Stomach (tissue), 9 donors: ENCODE data around the gene P2RX3. TPM values are rescaled to one million over a fixed set of nuclear protein-coding genes. Genes with fewer than 3 reads are reported as not detected.

Experiments
- DNase-seq, 2 donors: peaks; one replicate each; pipeline versions ENCODE4 v3.0.0 to v3.0.0-alpha.2; 2013 to 2019
- H3K27ac ChIP-seq, 5 donors: fragments of 200-600 bp in 4 of 5; sonication (generic) in 4 of 5; one replicate each; pipeline ENCODE4 v1.5.1; 2013 to 2019; ENCODE audit warnings: mild to moderate bottlenecking in 1 of 5, moderate library complexity in 1 of 5
- H3K27me3 ChIP-seq, 3 donors: fragments of 200-600 bp; sonication (generic); one replicate each; pipeline ENCODE4 v1.5.1; 2017 to 2019; ENCODE audit warnings: mixed run types in 1 of 3
- H3K36me3 ChIP-seq, 4 donors: fragments of 200-600 bp; sonication (generic); 1 replicate in 3 of 4; 2 replicates in 1 of 4; pipeline ENCODE4 v1.5.1; 2016 to 2019
- H3K4me1 ChIP-seq, 4 donors: fragments of 200-600 bp; sonication (generic); one replicate each; pipeline ENCODE4 v1.5.1; 2016 to 2019
- H3K4me3 ChIP-seq, 4 donors: fragments of 200-600 bp; sonication (generic) in 3 of 4; one replicate each; pipeline ENCODE4 v1.5.1; 2016 to 2019; ENCODE audit warnings: mild to moderate bottlenecking in 1 of 4
- H3K9me3 ChIP-seq, 4 donors: fragments of 200-600 bp; sonication (generic); one replicate each; pipeline ENCODE4 v1.5.1; 2016 to 2019
- EP300 ChIP-seq: sonication (generic); formaldehyde crosslinking; IDR thresholded peaks from one replicate; pipeline ENCODE4 v1.6.1; 2017; ENCODE audit warnings: antibody characterized with exemption
- POLR2A ChIP-seq, 4 donors: fragments of 450-650 bp; IDR thresholded peaks; one replicate each; pipeline ENCODE4 v1.6.1; 2016; ENCODE audit warnings: antibody characterized with exemption in 4 of 4, control low read depth in 2 of 4, mild to moderate bottlenecking in 1 of 4, moderate library complexity in 1 of 4
- POLR2AphosphoS5 ChIP-seq, 3 donors: sonication (generic); formaldehyde crosslinking; IDR thresholded peaks; one replicate each; pipeline ENCODE4 v1.6.1; 2016; ENCODE audit warnings: antibody characterized with exemption in 3 of 3
- WGBS, 5 donors: extraction: QIAGEN DNeasy Blood & Tissue Kit in 3 of 5; methylation state at CpG; one replicate each; pipeline versions ENCODE4 v1.1.5 to v1.1.7; 2013 to 2018; 5-methylcytosine and 5-hydroxymethylcytosine counted together
- intact Hi-C: fragments of 100-400 bp; cut with DNase I; formaldehyde crosslinking; loops from one replicate; pipeline ENCODE4 v1.15.1; 2023; ENCODE audit warnings: low total_unique reads
- polyA plus RNA-seq, 3 donors: library from polyadenylated mRNA; stranded (reverse); fragments of 200-250 nt; gene quantifications; one replicate each; pipeline ENCODE4 v1.2.3, GENCODE V29; 2013
- total RNA-seq, 5 donors: library from RNA; depleted of rRNA; stranded (reverse); fragments of >200 nt; gene quantifications; one replicate each; pipeline versions ENCODE4 v1.1.0 to v1.2.3, GENCODE V29; 2014 to 2016
- TF ChIP-seq, protein P1 (sequence below), 7 experiments: fragments of 450-650 bp in 4 of 7; fragments of 200-600 bp in 3 of 7; sonication (generic) in 3 of 7; IDR thresholded peaks; one replicate each; pipeline ENCODE4 v1.5.1; 2016 to 2019; ENCODE audit warnings: antibody characterized with exemption in 7 of 7, control low read depth in 2 of 7, mild to moderate bottlenecking in 1 of 7
- donor health status: healthy with polysubstance abuse.
- donor health status: Bipolar disorder and iron deficiency.
- donor health status: healthy.

The P2RX3 gene
- total and polyA plus RNA-seq, 8 donors = 0.18 to 1.7 TPM; not detected in 6

DNA sequence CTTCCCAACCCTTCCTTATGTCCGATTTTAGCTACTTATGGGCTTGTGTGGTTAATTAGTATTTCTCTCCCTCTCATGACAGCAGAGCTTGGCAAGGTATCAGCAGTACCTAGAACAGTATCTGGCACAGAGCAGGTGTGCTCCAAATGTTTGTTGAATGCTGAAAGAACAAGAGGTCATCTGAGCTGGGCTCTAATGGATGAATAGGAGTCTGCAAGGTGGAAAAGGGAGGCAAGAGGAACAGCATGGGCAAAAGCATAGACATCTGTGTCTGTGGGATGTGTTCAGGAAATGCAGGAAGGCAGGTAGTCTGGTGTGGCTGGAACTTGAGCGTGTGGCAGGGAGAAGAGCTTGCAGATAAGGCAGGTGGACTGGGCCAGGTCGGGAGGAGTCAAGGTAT is 23.8 kb downstream of the P2RX3 start:
- intact Hi-C loops = no loop called here
- 76 to 89% (median 83%) methylated on average over 3 of the region's 3 CpGs for WGBS, 5 donors

DNA sequence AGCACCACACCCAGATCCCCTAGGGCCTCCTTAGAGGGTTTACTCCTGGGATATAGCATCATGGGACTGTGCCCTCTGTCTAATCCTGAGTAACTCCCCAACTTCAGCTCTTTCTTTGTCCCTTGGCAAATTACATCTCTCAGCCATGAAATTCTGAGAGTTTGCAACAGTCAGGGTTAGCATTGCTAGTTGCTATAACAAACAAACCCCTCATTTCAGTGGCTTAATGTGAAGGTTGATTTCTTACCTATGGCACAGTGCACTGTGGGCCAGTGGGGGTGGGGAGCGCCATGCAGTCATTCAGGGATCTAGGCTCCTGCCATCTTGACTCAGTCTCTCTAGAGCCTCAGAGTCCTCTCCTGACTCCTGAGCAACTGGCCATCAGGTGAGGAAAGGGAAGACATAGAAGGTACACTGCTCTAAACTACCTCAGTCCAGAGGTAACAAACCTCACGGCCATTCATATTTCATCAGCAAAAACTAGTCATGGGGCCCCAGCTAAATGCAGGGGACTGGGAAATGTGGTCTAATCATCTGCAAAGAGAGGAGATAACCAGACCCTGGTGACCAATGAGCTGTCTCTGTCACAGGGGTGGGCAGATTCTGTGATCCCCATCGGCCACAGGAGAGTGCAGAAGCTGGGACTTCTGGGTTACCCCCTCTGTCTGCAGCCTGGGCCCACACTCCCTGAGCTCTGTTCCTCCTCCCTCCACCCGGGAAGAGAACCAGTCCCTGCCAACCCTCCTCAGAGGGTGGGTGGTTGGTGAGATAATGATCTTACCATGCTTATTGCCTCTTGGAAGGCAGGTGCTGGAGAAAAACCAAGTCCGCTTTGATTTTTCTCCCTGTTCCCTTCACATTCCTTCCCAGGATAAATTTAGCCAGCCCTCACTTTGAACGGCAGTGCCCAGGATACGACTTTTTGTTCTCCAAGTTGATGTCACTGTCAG is 25.3 kb downstream of the P2RX3 start:
- Histone ChIP-seq H3K4me1 (peaks cover 0 to 2% (median 0%) of the 10 kb centered on the region in 4 donors), H3K27ac (no peak overlapping the region), H3K4me3 (no peak overlapping the region), H3K9me3 (no peaks in the 10 kb centered on the region), H3K27me3 (no peaks in the 10 kb centered on the region), H3K36me3 (no peaks in the 10 kb centered on the region)
- intact Hi-C loops = no loop called here
- TF ChIP-seq, protein P1, sequence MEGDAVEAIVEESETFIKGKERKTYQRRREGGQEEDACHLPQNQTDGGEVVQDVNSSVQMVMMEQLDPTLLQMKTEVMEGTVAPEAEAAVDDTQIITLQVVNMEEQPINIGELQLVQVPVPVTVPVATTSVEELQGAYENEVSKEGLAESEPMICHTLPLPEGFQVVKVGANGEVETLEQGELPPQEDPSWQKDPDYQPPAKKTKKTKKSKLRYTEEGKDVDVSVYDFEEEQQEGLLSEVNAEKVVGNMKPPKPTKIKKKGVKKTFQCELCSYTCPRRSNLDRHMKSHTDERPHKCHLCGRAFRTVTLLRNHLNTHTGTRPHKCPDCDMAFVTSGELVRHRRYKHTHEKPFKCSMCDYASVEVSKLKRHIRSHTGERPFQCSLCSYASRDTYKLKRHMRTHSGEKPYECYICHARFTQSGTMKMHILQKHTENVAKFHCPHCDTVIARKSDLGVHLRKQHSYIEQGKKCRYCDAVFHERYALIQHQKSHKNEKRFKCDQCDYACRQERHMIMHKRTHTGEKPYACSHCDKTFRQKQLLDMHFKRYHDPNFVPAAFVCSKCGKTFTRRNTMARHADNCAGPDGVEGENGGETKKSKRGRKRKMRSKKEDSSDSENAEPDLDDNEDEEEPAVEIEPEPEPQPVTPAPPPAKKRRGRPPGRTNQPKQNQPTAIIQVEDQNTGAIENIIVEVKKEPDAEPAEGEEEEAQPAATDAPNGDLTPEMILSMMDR (IDR thresholded peaks at IDR 0.05) = no peak
- DNase-seq = no peak
- WGBS, 5 donors = 61 to 74% (median 65%) methylated on average over 7 of the region's 7 CpGs

More for the DNA sequence above, 23.8 kb downstream of the P2RX3 start:
- H3K27me3 ChIP-seq = no peaks in the 10 kb centered on the region
- no peak for DNase-seq
- no peaks in the 10 kb centered on the region for H3K36me3 ChIP-seq
- H3K27ac ChIP-seq = no peak overlapping the region
- H3K4me1 ChIP-seq = peaks cover 0 to 14% (median 5%) of the 10 kb centered on the region in 4 donors
- TF ChIP-seq POLR2A (IDR thresholded peaks at IDR 0.05) (no peak), POLR2AphosphoS5 (IDR thresholded peaks at IDR 0.05) (no peak), EP300 (no peak)
- TF ChIP-seq, protein P1 (IDR thresholded peaks at IDR 0.05) = no peak
- H3K4me3 ChIP-seq = no peak overlapping the region
- no peaks in the 10 kb centered on the region for H3K9me3 ChIP-seq

DNA sequence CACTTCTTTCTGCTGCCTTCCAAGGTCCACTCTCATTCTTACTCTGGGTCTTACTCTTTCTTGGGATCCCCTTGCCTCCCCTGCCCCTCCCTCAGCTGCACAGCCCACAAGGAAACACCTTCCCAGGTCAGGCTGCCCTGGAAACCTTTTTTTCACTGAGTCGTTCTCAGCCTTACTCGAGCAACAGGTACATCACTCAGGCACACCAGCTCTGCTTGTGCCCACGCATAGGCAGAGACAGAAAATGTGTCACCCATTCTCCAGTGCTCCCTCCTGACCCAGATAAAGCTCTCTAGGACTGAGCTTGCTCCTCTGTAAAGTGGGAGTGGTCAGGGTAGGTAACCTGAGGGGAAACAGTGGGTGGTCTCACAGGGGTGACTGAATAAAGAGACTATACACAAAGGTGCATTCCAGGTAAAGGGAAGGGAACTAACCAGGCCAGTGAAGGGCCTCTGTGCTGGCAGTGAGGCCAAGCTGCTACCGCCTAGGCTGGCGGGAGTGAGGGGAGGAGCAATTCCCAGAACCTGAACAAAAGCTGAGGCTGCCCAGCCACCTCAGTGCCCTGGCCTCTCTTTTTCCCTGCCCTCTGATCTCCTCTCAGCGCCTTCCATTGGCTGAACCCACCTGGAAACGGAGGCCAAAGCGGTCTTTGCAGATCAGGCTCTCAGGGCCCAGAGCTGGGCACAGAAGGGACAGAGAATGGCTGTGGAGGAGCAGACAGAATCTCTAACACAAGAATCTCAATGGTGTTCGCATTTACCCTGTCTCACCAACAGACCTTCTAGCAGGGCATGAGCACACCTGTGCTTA is 26.9 kb downstream of the P2RX3 start:
- no peak for DNase-seq
- H3K27ac ChIP-seq = no peak overlapping the region
- no peaks in the 10 kb centered on the region for H3K27me3 ChIP-seq
- no peak overlapping the region for H3K4me3 ChIP-seq
- H3K36me3 ChIP-seq = no peaks in the 10 kb centered on the region
- intact Hi-C loops = no loop called here
- H3K4me1 ChIP-seq = no peaks in the 10 kb centered on the region
- no peaks in the 10 kb centered on the region for H3K9me3 ChIP-seq
- WGBS, 5 donors = 64 to 72% (median 66%) methylated on average over 8 to 9 of the region's 9 CpGs
- TF ChIP-seq EP300 = no peak
- TF ChIP-seq POLR2AphosphoS5 (IDR thresholded peaks at IDR 0.05) = no peak
- TF ChIP-seq, protein P1 (IDR thresholded peaks at IDR 0.05) = no peak
- no peak for TF ChIP-seq POLR2A (IDR thresholded peaks at IDR 0.05)

DNA sequence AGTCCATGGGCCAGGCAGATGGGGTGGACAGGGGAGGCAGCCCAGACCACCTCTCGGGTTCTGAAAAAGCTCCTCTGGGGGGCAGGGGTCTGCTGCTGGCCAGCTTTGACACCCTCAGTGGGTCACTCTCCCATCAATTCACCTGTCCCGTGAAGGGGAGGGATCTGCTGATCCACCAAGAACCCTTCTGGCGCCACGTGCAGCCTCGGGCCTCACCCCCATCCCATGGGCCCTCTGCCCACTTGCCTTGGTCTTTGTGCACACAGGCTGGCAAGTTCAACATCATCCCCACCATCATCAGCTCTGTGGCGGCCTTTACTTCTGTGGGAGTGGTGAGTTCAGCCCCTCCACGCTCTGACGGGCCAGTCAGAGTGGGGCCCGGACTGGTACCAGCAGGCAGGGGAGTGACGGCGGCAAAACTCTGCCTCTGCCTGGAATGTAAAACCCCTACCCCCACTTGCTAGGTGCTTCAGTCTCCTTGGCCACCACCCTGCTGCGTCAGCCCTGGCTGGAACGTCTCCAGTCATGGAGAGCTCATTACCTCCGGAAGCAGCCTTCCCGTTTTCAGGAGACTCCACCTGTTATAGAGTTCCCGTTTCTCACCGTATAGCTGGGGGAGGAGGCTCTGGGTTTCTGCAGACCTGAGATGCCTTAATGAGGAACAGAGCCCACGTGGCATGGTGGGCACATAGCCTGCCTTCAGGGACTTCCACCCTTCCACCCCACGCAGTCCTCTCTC is 30.1 kb downstream of the P2RX3 start:
- intact Hi-C loops = no loop called here
- 69 to 74% (median 72%) methylated on average over 15 to 19 of the region's 19 CpGs for WGBS, 5 donors
- Histone ChIP-seq H3K27ac (no peak overlapping the region), H3K4me1 (no peaks in the 10 kb centered on the region), H3K4me3 (no peak overlapping the region), H3K9me3 (no peaks in the 10 kb centered on the region), H3K27me3 (no peaks in the 10 kb centered on the region), H3K36me3 (no peaks in the 10 kb centered on the region)
- no peak for DNase-seq
- TF ChIP-seq POLR2AphosphoS5 (IDR thresholded peaks at IDR 0.05) (no peak), POLR2A (IDR thresholded peaks at IDR 0.05) (no peak), EP300 (no peak)
- TF ChIP-seq, protein P1 (IDR thresholded peaks at IDR 0.05) = no peak
